ENCODE measurements around the gene CIP2A. TPM values are rescaled to one million over a fixed set of nuclear protein-coding genes. Genes with fewer than 3 reads are reported as not detected.
A peak's percentile ranks its signal among the peaks of the same experiment; 100 is the strongest.

Gene CIP2A
- total and polyA plus RNA-seq, 2 of the 13 experiments (the other 11 are each of a cell fraction or from before 2014, with no cell fraction given), result 7.8 to 36.9 TPM

DNA sequence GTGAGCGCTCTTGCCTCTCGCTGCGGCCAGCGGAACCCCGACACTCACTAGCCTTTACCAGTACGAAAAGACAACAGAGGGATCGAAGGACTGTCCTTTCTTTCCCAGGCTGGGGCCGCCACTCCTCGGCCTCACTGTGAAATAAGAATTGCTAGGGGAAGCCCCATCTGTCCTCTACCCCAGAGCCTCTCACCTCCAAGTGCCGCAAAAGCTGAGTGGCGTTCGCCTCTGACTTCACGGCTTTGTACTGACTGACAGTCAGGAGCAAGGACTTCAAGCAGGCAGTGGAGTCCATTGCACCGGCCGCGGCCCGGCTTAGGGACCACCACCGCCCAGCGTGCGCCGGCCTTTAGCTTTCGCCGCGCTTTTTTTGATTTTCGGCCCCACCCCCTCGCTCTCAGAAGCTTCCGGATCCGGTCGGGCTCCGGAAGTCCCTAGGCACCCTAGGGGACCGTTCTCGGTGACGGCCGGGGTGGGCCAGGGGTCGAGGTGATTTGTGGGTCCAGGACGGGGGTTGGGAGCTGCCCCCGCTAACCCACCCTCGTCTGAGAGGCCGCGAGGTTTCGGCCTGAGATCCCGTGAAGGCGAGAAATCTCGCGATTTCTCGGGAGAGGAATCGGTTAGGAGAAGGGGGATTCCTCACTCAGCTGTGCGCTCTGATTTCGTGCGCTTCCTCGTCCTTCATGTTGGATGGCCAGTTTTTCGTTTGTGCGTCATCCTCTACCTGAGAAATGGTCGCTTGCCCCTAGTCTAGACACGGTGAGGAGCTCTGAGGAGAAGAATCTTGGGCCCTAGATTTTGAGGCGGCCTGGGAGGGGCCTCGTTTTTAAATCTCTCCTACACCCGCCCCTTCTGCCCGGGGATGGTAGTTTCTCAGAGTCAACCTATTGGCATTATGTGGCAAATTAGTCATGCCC, at the start of gene CIP2A, which contains the start of gene DZIP3 (continued):
- TF ChIP-seq HOXA3 (CRISPR knock-in tag; IDR thresholded peaks at IDR 0.05) (peak; percentile 80; the same call in 1 of the 2 replicates), ISL2 (CRISPR knock-in tag; IDR thresholded peaks at IDR 0.05) (peak; percentile 75), TGIF2 (CRISPR knock-in tag; IDR thresholded peaks at IDR 0.05) (peak; percentile 96), CCAR2 (optimal IDR thresholded peaks at IDR 0.05; ENCODE audit: low read depth, low read length) (no peak), ESRRA (CRISPR knock-in tag; IDR thresholded peaks at IDR 0.05; ENCODE audit: low read depth) (peak; percentile 79; the same call in 1 of the 2 replicates), POGZ (CRISPR knock-in tag; IDR thresholded peaks at IDR 0.05) (peak; percentile 99), TFE3 (CRISPR knock-in tag; IDR thresholded peaks at IDR 0.05) (peak; percentile 54; the same call in 1 of the 2 replicates), NONO (IDR thresholded peaks at IDR 0.05) (no peak), NONO (CRISPR knock-in tag; conservative IDR thresholded peaks at IDR 0.05) (peak; percentile 84), TARDBP (CRISPR knock-in tag; IDR thresholded peaks at IDR 0.05) (peak; percentile 81), HOXA9 (CRISPR knock-in tag; IDR thresholded peaks at IDR 0.05; ENCODE audit: borderline replicate concordance) (no peak), RARG (CRISPR knock-in tag; IDR thresholded peaks at IDR 0.05; ENCODE audit: low read depth) (0 out of 2 replicates have a peak, but pooled peaks have one; percentile 59), ZNF780A (CRISPR knock-in tag; IDR thresholded peaks at IDR 0.05) (no peak), SKI (IDR thresholded peaks at IDR 0.05; ENCODE audit: partially characterized antibody) (no peak), SIN3B (IDR thresholded peaks at IDR 0.05; ENCODE audit: low read length) (peak; percentile 96)
- TF ChIP-seq, protein P1, sequence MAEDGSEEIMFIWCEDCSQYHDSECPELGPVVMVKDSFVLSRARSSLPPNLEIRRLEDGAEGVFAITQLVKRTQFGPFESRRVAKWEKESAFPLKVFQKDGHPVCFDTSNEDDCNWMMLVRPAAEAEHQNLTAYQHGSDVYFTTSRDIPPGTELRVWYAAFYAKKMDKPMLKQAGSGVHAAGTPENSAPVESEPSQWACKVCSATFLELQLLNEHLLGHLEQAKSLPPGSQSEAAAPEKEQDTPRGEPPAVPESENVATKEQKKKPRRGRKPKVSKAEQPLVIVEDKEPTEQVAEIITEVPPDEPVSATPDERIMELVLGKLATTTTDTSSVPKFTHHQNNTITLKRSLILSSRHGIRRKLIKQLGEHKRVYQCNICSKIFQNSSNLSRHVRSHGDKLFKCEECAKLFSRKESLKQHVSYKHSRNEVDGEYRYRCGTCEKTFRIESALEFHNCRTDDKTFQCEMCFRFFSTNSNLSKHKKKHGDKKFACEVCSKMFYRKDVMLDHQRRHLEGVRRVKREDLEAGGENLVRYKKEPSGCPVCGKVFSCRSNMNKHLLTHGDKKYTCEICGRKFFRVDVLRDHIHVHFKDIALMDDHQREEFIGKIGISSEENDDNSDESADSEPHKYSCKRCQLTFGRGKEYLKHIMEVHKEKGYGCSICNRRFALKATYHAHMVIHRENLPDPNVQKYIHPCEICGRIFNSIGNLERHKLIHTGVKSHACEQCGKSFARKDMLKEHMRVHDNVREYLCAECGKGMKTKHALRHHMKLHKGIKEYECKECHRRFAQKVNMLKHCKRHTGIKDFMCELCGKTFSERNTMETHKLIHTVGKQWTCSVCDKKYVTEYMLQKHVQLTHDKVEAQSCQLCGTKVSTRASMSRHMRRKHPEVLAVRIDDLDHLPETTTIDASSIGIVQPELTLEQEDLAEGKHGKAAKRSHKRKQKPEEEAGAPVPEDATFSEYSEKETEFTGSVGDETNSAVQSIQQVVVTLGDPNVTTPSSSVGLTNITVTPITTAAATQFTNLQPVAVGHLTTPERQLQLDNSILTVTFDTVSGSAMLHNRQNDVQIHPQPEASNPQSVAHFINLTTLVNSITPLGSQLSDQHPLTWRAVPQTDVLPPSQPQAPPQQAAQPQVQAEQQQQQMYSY (CRISPR knock-in tag; IDR thresholded peaks at IDR 0.05), result peak; percentile 73
- TF ChIP-seq, protein P2, sequence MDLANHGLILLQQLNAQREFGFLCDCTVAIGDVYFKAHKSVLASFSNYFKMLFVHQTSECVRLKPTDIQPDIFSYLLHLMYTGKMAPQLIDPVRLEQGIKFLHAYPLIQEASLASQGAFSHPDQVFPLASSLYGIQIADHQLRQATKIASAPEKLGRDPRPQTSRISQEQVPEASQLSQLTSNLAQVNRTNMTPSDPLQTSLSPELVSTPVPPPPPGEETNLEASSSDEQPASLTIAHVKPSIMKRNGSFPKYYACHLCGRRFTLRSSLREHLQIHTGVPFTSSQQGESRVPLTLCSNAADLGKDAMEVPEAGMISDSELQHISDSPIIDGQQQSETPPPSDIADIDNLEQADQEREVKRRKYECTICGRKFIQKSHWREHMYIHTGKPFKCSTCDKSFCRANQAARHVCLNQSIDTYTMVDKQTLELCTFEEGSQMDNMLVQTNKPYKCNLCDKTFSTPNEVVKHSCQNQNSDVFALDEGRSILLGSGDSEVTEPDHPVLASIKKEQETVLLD (CRISPR knock-in tag; IDR thresholded peaks at IDR 0.05; ENCODE audit: low read depth), result peak; percentile 93
- TF ChIP-seq, protein P3, sequence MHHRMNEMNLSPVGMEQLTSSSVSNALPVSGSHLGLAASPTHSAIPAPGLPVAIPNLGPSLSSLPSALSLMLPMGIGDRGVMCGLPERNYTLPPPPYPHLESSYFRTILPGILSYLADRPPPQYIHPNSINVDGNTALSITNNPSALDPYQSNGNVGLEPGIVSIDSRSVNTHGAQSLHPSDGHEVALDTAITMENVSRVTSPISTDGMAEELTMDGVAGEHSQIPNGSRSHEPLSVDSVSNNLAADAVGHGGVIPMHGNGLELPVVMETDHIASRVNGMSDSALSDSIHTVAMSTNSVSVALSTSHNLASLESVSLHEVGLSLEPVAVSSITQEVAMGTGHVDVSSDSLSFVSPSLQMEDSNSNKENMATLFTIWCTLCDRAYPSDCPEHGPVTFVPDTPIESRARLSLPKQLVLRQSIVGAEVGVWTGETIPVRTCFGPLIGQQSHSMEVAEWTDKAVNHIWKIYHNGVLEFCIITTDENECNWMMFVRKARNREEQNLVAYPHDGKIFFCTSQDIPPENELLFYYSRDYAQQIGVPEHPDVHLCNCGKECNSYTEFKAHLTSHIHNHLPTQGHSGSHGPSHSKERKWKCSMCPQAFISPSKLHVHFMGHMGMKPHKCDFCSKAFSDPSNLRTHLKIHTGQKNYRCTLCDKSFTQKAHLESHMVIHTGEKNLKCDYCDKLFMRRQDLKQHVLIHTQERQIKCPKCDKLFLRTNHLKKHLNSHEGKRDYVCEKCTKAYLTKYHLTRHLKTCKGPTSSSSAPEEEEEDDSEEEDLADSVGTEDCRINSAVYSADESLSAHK (CRISPR knock-in tag; IDR thresholded peaks at IDR 0.05; ENCODE audit: borderline replicate concordance), result no peak
- TF ChIP-seq, protein P4, sequence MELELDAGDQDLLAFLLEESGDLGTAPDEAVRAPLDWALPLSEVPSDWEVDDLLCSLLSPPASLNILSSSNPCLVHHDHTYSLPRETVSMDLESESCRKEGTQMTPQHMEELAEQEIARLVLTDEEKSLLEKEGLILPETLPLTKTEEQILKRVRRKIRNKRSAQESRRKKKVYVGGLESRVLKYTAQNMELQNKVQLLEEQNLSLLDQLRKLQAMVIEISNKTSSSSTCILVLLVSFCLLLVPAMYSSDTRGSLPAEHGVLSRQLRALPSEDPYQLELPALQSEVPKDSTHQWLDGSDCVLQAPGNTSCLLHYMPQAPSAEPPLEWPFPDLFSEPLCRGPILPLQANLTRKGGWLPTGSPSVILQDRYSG (CRISPR knock-in tag; IDR thresholded peaks at IDR 0.05), result no peak; the same call in none of the 2 replicates
